ENCODE data around the gene CDR2.
A peak's percentile ranks its signal among the peaks of the same experiment; 100 is the strongest.
"Not testable (repeated sequence)": the region's sequence is repeated elsewhere in the genome, so short reads cannot be mapped to it uniquely, and the experiment has no call there.

Gene CDR2

DNA sequence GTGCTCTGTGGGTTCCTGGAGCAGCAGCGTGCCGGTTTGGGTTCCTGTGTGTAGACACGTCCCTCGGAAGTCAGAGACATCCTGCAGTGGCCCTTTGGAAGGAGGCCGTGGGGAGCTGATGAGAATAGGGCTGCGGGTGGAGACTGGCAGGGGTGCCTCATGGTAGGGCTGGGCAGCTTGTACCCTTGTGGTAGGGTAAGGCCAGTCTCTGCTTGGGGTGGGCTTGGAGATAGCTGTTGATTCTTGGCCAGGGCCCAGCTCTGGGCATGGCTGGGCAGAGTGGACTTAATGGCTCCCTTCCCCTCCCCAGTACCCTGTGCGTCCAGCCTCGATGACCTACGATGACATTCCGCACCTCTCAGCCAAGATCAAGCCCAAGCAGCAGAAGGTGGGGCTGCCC lies 66.6 kb downstream of the CDR2 start:
- DNase-seq (ENCODE audit: low read depth): no peak

DNA sequence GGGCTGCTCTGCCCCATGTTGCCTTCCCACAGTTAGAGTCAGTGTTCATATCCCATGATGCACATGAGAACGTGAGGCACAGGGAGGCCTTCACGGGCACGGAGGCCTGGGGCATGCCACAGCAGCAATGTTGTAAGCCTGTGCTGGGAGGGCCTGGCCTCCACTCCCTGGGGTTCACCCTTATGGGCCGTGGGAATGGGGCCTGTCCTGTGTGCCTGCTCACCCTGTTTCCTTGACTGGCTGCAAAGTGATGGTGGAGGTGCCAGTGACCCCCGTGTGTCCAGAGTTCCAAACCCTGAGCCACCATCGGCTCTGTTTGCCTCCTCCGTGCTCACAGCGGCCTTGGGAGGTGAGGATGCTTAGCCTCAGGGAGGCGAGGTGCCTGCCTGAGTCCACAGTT lies 67.6 kb downstream of the CDR2 start:
- no peak for DNase-seq (ENCODE audit: low read depth)

DNA sequence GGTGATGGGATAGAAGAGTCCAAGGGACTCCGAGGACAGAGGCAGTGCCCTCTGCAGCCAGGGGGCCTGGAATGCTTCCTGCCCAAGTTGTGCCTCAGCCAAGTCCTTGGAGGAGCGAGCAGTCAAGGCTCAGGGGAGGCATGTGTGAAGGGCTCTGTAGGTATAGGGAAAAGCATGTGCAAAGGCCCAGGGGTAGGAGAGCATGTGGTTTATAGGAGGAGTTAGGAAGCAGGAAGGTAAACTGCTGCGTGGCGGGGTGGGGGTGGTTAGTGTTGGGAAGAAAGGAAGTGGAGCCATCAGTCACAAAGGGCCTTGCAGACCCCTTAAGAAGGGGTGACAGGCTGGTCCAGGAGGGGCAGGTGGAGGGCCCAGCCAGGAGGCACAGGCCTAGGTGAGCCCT lies 70.0 kb downstream of the CDR2 start:
- no peak for DNase-seq (ENCODE audit: low read depth)

- DNase-seq (ENCODE audit: low read depth): no peak
Measured at GRCh38 chr16:22302776-22303363, 71.5 kb downstream of the CDR2 start.

DNA sequence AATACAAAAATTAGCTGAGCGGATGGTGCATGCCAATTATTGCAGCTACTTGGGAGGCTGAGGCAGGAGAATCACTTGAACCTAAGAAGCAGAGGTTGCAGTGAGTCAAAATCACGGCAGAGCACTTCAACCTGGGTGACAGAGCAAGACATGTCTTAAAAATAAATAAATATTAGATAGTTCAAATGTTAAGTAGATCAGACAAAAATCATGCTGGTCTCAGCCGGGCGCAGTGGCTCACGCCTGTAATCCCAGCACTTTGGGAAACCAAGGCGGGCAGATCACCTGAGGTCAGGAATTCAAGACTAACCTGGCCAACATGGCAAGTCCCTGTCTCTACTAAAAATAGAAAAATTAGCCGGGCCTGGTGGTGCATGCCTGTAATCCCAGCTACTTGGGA lies 73.0 kb downstream of the CDR2 start:
- not testable (repeated sequence) for DNase-seq (ENCODE audit: low read depth)

GRCh38 chr16:22300427-22301071 lies 73.9 kb downstream of the CDR2 start:
- DNase-seq (ENCODE audit: low read depth): no peak

DNA sequence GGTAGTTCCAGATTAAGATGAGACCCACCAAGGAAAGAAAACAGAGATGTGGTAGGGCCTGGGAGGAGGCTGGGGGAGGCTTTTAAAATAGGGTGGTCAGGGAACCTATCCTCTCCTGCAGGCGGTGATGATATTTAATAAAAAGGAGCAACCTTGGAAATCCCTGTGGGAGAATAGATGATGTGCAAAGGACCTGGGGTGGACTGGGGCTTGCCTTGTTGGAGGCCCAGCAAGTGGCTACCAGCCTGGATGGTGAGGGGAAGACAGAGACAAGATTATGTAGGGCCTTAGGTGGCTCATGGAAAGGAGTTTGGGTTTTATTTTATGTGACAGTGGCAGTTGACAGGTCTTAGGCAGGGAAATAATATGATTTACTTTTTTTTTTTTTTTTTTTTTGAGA lies 75.4 kb downstream of the CDR2 start:
- DNase-seq (ENCODE audit: low read depth): no peak

GRCh38 chr16:22297871-22298733 lies 76.3 kb downstream of the CDR2 start:
- DNase-seq (ENCODE audit: low read depth): peak; percentile 49

DNA sequence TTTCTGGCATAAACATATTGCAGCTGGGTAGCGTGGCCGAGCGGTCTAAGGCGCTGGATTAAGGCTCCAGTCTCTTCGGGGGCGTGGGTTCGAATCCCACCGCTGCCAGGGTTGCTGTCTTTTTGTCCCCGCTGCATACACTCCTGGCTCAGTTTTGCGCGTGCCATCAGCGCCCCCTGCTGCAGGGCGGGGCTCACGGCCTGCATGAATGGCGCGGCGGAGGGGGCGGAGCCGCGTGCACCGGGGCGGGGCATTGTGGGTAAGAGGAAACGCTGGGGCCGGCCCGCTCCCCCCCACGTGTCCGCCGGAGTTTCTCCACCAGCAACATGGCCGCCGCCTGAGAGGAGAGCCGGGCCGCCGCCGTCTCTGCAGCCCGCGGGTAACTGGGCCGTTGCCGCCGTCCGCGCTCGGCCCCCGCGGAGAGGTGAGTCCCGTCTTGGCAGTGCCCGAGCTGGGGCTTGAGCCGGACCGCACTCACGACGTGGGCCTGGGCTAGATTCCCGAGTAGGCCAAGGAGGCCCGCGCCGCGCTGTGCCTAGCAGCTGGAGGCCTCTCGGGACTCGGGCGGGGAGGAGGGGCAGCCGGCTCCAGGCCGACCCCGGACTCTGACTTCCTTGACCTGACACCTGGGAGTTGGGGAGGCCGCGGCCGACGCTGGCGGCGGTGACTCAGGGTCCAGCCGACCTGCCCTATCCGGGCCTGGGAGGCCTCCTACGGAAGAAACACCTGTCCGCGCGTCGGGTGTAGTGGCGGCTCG lies 77.1 kb downstream of the CDR2 start, which contains the start of gene POLR3E:
Gene POLR3E, plus strand, starts transcription at position 296 of the 757 bp plus-strand sequence. CDS start 5,560 bp downstream, outside the sequence.
- peak; percentile 100 for DNase-seq (ENCODE audit: low read depth)

- no peak for DNase-seq (ENCODE audit: low read depth)
Measured at GRCh38 chr16:22296225-22297113, 78.0 kb downstream of the CDR2 start.
